HG02759 (cell line): ENCODE results near the gene DPH7.
"Not testable (repeated sequence)": the region's sequence is repeated elsewhere in the genome, so short reads cannot be mapped to it uniquely, and the experiment has no call there.

Experiments
- ATAC-seq: cut with Tn5 transposase; IDR thresholded peaks from one replicate; pipeline ENCODE4 v1.9.1; 2021; ENCODE audit warnings: mild to moderate bottlenecking, moderate library complexity; ENCODE audit not compliant: unreplicated experiment

Gene DPH7

DNA sequence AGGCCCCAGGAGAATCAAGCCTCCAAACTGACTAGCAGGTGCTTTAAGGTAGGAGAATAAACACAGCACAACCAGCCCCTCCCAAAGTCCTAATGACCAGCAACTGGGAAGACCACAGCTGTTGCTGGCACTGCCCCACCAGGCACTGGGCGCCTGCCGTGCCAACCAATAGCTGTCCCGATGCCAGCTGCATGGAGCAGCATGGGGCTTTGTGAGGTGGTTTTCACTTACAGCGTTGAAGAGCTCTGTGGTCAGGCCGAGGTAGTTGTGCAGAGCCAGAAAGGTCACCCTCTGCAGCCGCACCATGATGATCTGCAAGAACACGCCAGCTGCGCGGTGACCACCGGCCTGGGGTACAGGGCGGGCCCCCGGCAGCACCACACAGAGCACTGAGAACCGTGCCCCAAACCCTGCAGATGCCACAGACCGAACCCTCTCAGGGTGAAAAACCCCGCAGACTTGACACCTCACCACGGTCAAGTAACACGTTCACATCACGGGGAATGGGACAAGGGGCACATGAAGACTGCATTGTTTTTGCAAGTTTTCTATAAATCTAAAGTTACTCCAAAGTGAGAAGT lies 57.2 kb downstream of the DPH7 start:
- no peak for ATAC-seq

DNA sequence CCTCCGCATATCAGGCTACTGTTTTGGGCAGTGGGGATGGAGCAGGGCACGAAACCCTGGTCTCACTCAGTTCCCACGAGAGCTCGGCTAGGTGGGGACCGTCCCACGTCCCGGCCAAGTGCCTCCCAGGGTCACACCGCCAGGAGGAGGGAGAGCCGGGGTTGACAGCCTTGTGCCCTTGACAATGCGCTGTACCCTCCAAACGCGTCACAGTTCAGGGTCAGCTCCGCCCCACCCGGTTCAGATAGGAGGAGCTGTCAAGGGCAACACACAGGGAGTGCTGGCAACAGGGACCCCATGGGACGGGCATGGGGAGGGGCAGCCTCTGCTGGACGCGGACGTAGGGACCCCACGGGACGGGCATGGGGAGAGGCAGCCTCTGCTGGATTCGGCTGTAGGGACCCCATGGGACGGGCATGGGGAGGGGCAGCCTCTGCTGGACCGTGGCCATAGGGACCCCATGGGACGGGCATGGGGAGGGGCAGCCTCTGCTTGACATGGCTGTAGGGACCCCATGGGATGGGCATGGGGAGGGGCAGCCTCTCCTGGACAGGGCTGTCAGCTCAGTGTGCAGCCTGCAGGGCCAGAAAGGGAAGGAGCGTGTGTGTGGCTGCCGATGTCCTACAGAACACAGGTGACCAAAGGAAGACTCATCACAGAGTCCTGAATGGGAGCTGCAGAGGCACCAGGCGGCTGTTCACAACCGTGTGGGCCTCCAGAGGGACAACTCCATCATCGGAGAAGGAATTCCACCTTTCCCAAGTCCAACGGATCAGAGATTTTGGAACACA lies 57.9 kb downstream of the DPH7 start:
- no peak for ATAC-seq

DNA sequence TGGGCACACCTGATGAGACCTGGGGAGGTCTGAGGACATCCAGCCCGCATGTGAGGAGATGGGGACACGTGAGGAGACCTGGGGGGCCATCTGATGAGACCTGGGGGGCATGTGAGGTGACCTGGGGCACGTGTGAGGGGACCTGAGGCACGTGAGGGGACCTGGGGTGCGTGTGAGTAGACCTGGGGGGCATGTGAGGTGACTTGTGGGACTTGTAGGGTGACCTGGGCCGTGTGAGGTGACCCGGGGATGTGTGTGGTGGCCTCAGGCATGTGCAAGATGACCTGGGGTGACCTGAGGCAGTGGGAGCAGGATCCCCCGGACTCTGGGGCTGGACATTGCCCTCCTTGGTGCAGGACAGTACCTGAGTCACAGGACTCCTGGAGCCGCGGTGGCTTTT lies 59.2 kb downstream of the DPH7 start:
- no peak for ATAC-seq

DNA sequence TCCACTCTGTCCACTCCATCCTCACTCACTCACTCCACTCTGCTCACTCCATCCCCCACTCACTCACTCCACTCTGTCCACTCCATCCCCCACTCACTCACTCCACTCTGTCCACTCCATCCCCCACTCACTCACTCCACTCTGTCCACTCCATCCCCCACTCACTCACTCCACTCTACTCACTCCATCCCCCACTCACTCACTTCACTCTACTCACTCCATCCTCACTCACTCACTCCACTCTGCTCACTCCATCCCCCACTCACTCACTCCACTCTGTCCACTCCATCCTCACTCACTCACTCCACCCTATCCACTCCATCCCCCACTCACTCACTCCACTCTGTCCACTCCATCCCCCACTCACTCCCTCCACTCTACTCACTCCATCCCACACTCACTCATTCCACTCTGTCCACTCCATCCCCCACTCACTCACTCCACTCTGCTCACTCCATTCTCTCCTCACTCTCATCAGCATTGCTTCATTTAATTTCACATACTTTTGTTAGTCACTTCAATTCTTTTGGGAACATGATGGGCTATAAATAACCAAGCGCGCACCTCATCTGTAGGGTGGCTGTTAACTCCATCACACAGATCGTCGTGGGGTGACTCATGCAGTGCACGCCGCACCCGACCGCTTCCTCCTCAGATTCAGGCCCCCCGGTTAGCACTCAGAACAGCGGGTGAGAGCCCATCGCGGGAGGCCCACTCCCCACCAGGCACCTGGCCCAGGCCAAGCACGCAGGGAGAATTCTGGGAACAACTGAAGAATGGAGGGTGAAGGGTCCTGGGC lies 59.9 kb downstream of the DPH7 start:
- not testable (repeated sequence) for ATAC-seq

DNA sequence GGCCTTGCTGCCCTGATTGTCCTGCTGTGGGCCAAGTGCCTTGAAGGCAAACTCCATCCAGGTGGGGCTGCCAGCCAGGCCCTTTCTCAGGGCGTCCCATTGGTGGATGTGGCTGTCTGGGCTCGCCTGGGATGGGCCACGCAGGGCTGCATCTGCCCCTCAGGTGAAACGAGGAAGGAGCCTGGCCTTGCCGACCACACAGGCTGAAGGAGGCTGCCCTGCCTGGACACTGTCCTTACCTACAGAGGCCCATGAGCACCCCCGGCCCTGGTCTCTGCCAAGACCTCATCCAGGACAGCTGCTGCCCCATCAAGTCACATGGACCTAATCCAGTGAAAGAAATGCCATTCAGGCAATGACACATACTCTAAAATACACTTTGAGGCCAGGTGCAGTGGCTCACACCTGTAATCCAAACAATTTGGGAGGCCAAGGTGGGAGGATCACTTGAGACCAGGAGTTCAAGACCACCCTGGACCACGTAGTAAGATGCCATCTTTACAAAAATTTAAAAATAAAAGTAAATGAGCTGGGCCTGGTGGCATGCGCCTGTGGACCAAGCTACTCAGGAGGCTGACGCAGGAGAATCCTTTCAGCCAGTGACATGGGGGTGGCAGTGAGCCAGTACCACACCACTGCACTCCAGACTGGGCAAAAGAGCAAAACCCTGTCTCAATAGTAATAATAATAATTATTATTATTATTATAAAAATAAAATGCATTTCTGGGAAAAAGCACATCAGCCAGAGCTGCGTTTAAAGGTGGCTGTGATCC lies 62.4 kb downstream of the DPH7 start:
- no peak for ATAC-seq

DNA sequence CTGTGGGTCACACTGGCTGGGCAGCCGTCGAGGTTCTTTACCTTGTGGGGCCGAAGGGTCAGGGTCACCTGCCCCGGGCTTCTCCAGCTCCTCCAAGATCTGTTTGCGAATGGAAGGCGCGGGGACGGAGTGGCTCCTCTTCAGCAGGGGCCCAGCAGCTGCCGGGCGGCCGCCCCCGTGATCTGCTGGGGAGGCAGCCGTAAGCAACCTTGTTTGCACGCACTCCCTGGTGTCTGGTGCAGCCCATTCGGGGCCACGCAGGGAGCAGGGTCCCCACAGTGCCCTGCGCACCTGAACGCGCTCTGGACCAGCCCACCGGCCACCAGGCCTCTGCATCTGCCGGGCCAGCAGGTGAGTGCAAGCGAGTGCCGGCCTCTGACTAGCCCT lies 63.4 kb downstream of the DPH7 start:
- no peak for ATAC-seq

DNA sequence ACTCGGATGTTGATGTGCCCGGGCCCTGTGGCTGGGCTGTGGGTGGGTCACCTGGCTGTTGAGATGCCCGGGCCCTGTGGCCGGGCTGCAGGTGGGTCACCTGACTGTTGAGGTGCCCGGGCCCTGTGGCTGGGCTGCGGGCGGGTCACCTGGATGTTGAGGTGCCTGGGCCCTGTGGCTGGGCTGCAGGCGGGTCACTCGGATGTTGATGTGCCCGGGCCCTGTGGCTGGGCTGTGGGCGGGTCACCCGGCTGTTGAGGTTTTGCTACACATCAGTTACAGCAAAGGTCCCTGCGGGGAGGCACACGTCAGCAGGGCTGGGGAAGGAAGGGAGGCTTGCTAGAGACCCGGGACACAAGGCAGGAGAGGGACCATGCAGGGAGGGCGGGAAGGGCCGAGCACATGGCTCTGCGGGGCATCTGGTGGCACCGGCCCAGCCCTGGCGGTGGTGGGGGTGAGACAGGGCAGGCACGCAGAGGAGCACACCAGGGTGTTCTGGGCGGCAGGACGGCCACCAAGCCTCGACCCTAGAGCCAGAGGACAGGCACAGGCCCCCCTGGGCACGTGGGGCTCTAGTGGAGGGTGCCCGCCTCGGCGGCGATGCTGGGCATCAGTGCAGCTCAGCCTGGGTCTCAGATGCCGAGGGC lies 63.9 kb downstream of the DPH7 start:
- no peak for ATAC-seq

DNA sequence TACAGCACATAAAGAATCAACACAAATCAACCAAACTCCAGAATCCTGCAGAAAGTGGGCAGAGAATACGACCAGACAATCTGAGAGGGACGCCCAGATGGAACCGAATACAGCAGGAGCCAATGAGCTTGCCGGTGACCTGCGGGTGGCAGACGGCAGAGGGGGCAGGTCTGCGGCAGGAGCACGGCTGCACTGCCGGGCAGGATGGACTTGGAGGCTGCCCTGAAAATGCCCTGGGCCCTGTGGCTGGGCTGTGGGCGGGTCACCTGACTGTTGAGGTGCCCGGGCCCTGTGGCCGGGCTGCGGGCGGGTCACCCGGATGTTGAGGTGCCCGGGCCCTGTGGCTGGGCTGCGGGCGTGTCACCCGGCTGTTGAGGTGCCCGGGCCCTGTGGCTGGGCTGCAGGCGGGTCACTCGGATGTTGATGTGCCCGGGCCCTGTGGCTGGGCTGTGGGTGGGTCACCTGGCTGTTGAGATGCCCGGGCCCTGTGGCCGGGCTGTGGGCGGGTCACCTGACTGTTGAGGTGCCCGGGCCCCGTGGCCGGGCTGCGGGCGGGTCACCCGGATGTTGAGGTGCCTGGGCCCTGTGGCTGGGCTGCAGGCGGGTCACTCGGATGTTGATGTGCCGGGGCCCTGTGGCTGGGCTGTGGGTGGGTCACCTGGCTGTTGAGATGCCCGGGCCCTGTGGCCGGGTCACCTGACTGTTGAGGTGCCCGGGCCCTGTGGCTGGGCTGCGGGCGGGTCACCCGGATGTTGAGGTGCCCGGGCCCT lies 64.7 kb downstream of the DPH7 start:
- not testable (repeated sequence) for ATAC-seq

DNA sequence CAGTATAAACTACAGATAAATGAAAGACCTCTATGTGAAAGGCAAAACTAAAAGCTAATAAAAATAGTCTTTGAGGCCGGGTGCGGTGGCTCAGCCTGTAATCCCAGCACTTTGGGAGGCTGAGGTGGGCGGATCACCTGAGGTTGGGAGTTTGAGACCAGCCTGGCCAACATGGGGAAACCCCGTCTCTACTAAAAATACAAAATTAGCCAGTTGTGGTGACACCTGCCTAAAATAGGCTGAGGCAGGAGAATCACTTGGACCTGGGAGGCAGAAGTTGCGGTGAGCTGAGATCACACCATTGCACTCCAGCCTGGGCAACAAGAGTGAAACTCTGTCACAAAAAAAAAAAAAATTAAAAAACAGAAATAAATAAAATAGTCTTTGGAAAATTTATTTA lies 65.6 kb downstream of the DPH7 start:
- not testable (repeated sequence) for ATAC-seq

DNA sequence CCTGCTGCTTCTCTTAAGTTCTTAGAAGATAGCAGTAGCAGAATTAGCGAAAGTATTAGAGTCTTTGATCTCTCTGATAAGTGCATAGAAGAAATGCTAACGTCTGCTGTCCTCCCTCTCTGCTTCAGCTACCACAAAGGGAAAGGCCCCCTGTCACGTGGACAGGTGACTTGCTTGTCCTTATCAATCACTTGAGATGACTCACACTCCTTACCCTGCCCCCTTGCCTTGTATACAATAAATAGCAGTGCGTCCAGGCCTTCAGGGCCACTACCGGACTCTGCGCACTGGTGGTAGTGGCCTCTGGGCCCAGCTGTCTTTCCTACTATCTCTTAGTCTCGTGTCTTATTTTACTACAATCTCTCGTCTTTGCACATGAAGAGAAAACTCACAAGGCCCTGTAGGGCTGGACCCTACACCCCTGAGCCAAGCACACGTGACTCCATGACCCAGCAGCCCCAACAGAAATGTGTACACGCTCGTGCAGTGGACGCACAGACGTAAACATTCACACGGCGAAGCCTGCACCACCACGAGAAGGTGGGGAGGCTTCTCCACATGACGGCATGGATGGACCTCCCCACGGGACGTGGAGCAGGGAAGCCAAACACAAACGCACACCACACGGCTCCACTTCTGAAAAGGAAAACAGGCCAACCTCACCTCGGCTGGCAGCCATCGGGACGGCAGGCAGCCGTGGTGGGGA lies 66.8 kb downstream of the DPH7 start:
- ATAC-seq = no peak

DNA sequence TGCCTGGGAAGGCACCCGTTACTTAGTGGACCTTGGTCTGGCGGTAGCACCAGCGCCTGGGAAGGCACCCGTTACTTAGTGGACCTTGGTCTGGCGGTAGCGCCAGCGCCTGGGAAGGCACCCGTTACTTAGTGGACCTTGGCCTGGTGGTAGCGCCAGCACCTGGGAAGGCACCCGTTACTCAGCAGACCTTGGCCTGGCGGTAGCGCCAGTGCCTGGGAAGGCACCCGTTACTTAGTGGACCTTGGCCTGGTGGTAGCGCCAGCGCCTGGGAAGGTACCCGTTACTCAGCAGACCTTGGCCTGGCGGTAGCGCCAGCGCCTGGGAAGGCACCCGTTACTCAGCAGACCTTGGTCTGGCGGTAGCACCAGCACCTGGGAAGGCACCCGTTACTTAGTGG lies 67.6 kb downstream of the DPH7 start:
- ATAC-seq = not testable (repeated sequence)

DNA sequence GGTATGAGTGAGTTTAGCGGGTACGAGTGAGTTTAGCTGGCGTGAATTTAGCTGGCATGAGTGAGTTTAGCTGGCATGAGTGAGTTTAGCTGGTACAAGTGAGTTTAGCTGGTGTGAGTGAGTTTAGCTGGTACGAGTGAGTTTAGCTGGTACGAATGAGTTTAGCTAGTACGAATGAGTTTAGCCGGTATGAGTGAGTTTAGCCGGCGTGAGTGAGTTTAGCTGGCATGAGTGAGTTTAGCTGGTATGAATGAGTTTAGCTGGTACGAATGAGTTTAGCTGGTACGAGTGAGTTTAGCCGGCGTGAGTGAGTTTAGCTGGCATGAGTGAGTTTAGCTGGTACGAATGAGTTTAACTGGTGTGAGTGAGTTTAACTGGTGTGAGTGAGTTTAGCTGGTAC lies 69.5 kb downstream of the DPH7 start:
- ATAC-seq = no peak

DNA sequence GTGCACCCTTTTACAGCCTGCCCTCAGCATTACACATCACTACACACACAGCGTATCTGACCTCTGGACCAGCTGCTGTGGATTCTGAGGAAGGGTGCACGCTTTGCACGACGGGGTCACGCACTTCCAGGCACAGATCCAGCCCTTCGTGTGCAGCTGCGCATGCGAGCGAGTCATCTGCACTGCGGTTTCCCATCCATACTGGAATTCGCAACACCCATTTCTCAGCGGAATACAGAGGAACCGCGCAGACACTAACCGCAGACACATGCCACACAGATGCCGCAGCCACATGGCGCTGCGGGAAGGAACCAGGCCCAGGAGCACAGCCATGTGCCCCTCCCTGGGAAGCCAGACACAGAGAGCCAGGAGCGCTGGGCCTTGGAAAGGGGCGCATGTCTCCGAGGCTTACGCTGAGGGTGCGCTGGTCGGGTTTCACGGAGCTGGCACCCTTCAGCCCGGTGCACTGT lies 72.0 kb downstream of the DPH7 start:
- ATAC-seq = no peak

DNA sequence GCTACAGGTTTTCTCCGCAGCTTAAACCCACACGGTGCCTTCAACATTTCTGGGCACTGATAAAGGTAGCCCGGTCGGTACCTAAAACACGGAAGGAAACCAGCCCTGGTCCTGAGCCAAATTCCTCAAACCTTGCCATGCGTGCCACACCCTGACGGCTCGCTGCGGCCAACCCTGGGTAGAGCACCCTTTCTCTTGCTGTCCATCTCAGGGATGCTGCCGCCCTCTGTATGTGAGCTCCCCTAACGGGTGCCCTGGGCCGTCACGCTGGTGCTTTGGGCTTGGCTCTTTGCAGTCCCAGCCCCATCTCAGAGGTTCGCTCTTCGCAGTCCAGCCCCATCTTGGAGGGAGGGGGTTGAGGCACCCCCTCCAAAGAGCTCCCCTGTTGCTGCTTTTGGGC lies 72.5 kb downstream of the DPH7 start:
- no peak for ATAC-seq

DNA sequence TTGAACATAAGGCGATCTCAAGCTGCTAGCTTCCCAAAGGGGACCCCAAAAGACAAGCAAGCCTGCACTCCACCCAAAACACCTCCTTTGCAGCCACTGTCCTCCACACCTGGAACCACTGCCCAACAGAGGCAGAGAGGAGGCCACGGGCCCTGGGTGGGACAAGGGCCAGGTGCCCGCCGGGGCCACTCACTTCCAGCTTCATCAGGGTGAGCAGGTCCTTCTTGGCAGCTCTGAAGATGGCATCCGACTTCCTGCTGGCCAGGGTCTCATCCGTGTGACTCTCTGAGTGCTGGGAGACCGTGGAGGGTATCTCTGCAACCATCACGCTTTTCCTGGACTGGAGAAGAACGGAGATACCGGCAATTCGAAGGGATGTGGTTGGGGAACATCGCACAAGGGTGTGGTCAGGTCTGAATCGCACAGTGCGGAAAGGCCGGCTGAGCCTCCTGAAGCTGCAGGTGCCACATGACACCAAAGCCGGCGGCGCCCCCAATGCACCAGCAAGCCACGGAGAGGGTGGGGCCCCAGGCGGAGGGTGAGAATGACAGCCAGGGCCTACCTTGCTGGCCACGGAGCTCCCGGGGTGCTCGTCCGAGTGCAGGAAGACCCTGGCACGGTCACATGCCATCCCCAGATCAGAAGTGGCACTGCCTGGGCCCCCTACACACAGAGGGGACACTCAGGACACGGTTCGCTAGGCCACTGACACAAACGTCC lies 73.1 kb downstream of the DPH7 start:
- ATAC-seq = no peak
